Measurements from ENCODE around the gene RAB3D. TPM values are rescaled to one million over a fixed set of nuclear protein-coding genes. Genes with fewer than 3 reads are reported as not detected.

Gene RAB3D
- total RNA-seq, 2 experiments from 2014 or later = 1.2 to 2.2 TPM

GRCh38 chr19:11367528-11367927, 28.1 kb upstream of the RAB3D start:
- DNase-seq = no peak
- POLR2A ChIA-PET = no interaction called here
- no peaks in the 10 kb centered on the region for H3K9me3 ChIP-seq (ENCODE audit: control insufficient read depth in 1 of 2, insufficient read depth in 1 of 2, low read length in 2 of 2)
- no peaks in the 10 kb centered on the region for H3K4me1 ChIP-seq (ENCODE audit: insufficient read depth, low read length)
- Mint-ChIP-seq H3K27ac (no peak overlapping the region), H3K4me3 (no peak overlapping the region), H3K36me3 (ENCODE audit: low read depth) (peaks cover 41% of the 10 kb centered on the region), H3K9me3 (no peaks in the 10 kb centered on the region), H3K27me3 (no peaks in the 10 kb centered on the region), H3K4me1 (ENCODE audit: low read depth) (no peaks in the 10 kb centered on the region)
- no peak overlapping the region for H3K27ac ChIP-seq (ENCODE audit: low read depth in 1 of 2, low read length in 2 of 2)
- peaks cover 14% of the 10 kb centered on the region for H3K36me3 ChIP-seq (ENCODE audit: insufficient read depth, low read length)
- no peak for ATAC-seq (ENCODE audit: poor library complexity)
- TF ChIP-seq CTCF (IDR thresholded peaks at IDR 0.05) = no peak
- CTCF ChIA-PET = interaction anchor here (2.5 kb wide), 1 partner anchor 14 kb away, joined by 18 read pairs; no protein-coding TSS in a partner anchor
- H3K4me3 ChIP-seq (ENCODE audit: low read length) = no peak overlapping the region
- no peaks in the 10 kb centered on the region for H3K27me3 ChIP-seq (ENCODE audit: control insufficient read depth in 1 of 2, insufficient read depth in 2 of 2, low read length in 2 of 2)
- intact Hi-C loops (cut with DNase I, micrococcal nuclease) = no loop called here

DNA sequence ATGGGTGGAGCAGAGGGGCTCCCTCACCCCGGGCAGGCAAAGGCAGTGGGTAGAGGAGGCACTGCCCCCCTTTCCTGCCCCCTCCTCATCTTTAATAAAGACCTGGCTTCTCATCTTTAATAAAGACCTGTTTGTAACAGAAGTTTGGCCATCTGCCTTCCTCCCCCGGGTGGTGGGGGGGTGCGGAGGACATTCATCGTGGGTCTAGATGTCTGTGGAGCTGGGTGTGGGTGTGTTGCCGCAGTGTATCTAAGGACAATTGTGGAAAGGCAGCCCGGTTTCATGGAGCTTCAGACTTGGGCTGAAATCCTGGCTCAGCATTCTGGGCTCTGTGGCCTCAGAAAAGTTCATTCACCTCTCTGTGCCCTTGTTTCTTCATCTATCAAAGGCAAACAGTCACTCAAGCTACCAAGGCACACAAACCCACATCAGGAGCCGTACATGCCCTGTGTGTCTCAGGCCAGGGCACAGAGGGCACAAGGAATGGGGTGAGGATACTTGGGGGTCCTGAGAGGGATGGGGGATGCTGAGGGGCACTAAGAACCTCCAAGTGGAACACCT, 26.2 kb upstream of the RAB3D start:
- intact Hi-C loops (cut with DNase I, micrococcal nuclease) = no loop called here
- Histone ChIP-seq H3K36me3 (ENCODE audit: insufficient read depth, low read length) (peaks cover 18% of the 10 kb centered on the region), H3K27me3 (ENCODE audit: control insufficient read depth in 1 of 2, insufficient read depth in 2 of 2, low read length in 2 of 2) (no peaks in the 10 kb centered on the region), H3K4me3 (ENCODE audit: low read length) (no peak overlapping the region), H3K27ac (ENCODE audit: low read depth in 1 of 2, low read length in 2 of 2) (no peak overlapping the region), H3K4me1 (ENCODE audit: insufficient read depth, low read length) (no peaks in the 10 kb centered on the region), H3K9me3 (ENCODE audit: control insufficient read depth in 1 of 2, insufficient read depth in 1 of 2, low read length in 2 of 2) (peaks cover 0 to 7% of the 10 kb centered on the region in 2 experiments)
- H3K36me3 Mint-ChIP-seq (ENCODE audit: low read depth) = peaks cover 34% of the 10 kb centered on the region
- ChIA-PET CTCF (no interaction called here), POLR2A (interaction anchor here (1.0 kb wide), 1 partner anchor 9 kb away, joined by 3 read pairs; the partner anchor contains the start of gene SWSAP1)
- DNase-seq = no peak
- no peaks in the 10 kb centered on the region for H3K9me3 Mint-ChIP-seq
- no peaks in the 10 kb centered on the region for H3K27me3 Mint-ChIP-seq
- H3K4me3 Mint-ChIP-seq = no peak overlapping the region
- H3K4me1 Mint-ChIP-seq (ENCODE audit: low read depth) = no peaks in the 10 kb centered on the region
- ATAC-seq (ENCODE audit: poor library complexity) = no peak
- no peak overlapping the region for H3K27ac Mint-ChIP-seq
- no peak for TF ChIP-seq CTCF (IDR thresholded peaks at IDR 0.05)

DNA sequence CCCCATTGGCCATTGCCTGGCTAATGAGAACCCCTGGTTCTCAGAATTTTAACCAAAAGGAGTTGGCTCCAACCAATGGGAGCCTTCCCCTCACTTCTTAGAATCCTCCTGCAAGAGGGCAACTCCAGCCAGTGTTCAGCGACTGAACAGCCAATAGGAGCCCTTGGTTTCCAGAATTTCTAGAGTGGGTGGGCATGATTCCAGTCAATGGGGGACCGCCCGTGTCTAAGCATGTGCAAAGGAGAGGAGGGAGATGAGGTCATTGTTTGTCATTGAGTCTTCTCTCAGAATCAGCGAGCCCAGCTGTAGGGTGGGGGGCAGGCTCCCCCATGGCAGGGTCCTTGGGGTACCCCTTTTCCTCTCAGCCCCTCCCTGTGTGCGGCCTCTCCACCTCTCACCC, 25.5 kb upstream of the RAB3D start:
- ATAC-seq (ENCODE audit: poor library complexity) (no peak), DNase-seq (no peak)
- Histone ChIP-seq H3K9me3 (ENCODE audit: control insufficient read depth in 1 of 2, insufficient read depth in 1 of 2, low read length in 2 of 2) (peaks cover 0 to 7% of the 10 kb centered on the region in 2 experiments), H3K27ac (ENCODE audit: low read depth in 1 of 2, low read length in 2 of 2) (no peak overlapping the region), H3K4me3 (ENCODE audit: low read length) (no peak overlapping the region), H3K36me3 (ENCODE audit: insufficient read depth, low read length) (peaks cover 18% of the 10 kb centered on the region), H3K27me3 (ENCODE audit: control insufficient read depth in 1 of 2, insufficient read depth in 2 of 2, low read length in 2 of 2) (no peaks in the 10 kb centered on the region), H3K4me1 (ENCODE audit: insufficient read depth, low read length) (no peaks in the 10 kb centered on the region)
- Mint-ChIP-seq H3K36me3 (ENCODE audit: low read depth) (peaks cover 33% of the 10 kb centered on the region), H3K4me1 (ENCODE audit: low read depth) (no peaks in the 10 kb centered on the region), H3K9me3 (no peaks in the 10 kb centered on the region), H3K27ac (no peak overlapping the region), H3K27me3 (no peaks in the 10 kb centered on the region), H3K4me3 (no peak overlapping the region)
- POLR2A ChIA-PET = interaction anchor here (1.0 kb wide), 1 partner anchor 10 kb away, joined by 3 read pairs; the partner anchor contains the start of gene SWSAP1
- CTCF ChIA-PET = no interaction called here
- no peak for TF ChIP-seq CTCF (IDR thresholded peaks at IDR 0.05)
- intact Hi-C loops (cut with DNase I, micrococcal nuclease) = no loop called here
